OCI-LY7 (cell line): ENCODE data around the gene VEGFB.

Experiments
- CTCF ChIP-seq: fragments of 200-600 bp; sonication (generic); conservative IDR thresholded peaks from 2 replicates; pipeline ENCODE4 v1.5.1; 2014; ENCODE audit warnings: mild to moderate bottlenecking, antibody characterized with exemption, low read length, moderate library complexity, mixed read lengths
- EZH2phosphoT487 ChIP-seq: fragments of 200-600 bp; sonication (generic); IDR thresholded peaks from 2 replicates; pipeline ENCODE4 v1.6.1; 2018; ENCODE audit warnings: low read depth, borderline replicate concordance, mild to moderate bottlenecking, mixed run types, antibody characterized with exemption, low read length, moderate library complexity, mixed read lengths

GRCh38 chr11:64286801-64287159 is 52.4 kb downstream of the VEGFB start:
- no peak for TF ChIP-seq CTCF
- no peak for TF ChIP-seq EZH2phosphoT487
